ENCODE measurements around the gene COL15A1.

- no peak for TF ChIP-seq CTCF (IDR thresholded peaks at IDR 0.05)
- TF ChIP-seq POLR2A (IDR thresholded peaks at IDR 0.05), result no peak
These were observed 12.9 kb upstream of the COL15A1 start for GRCh38 chr9:98930792-98931191.

All from Peyer's patch (tissue), 4 donors.